H1 (cell line): ENCODE results near the gene SLC25A48. TPM values are rescaled to one million over a fixed set of nuclear protein-coding genes. Genes with fewer than 3 reads are reported as not detected.

ENCODE experiments used
- CBX8 ChIP-seq: fragments of 300-800, 300-1000 bp; sonication (generic); IDR thresholded peaks from 2 replicates; pipeline ENCODE4 v1.7.1; 2016; ENCODE audit warnings: low read depth, low read length, borderline replicate concordance
- KDM4A ChIP-seq: IDR thresholded peaks from one replicate; pipeline ENCODE4 v1.7.1; 2012; ENCODE audit warnings: low read depth, mild to moderate bottlenecking, moderate library complexity, low read length, inconsistent platforms; ENCODE audit not compliant: severe bottlenecking
- POU5F1 ChIP-seq: IDR thresholded peaks from 2 replicates; pipeline ENCODE4 v1.6.1; 2011; ENCODE audit warnings: low read depth, mild to moderate bottlenecking, low read length, moderate library complexity
- RFX5 ChIP-seq: IDR thresholded peaks from 2 replicates; pipeline ENCODE4 v1.6.1; 2011; ENCODE audit warnings: low read depth, low read length, improper control_type of control experiment, borderline replicate concordance
- SAP30 ChIP-seq: fragments of 300-600 bp; sonication (generic); IDR thresholded peaks from 2 replicates; pipeline ENCODE4 v1.7.1; 2012; ENCODE audit warnings: low read length, moderate library complexity, mild to moderate bottlenecking, inconsistent platforms; ENCODE audit not compliant: insufficient read depth, insufficient replicate concordance
- SIN3A ChIP-seq, 2 experiments: IDR thresholded peaks in 1 of 2; conservative IDR thresholded peaks in 1 of 2; 2 replicates each; pipeline ENCODE4 v1.6.1; 2011 to 2012; ENCODE audit warnings: low read length in 2 of 2, improper control_type of control experiment in 1 of 2, low read depth in 1 of 2, mild to moderate bottlenecking in 1 of 2
- SP2 ChIP-seq: IDR thresholded peaks from 2 replicates; pipeline ENCODE4 v1.6.1; 2012; ENCODE audit warnings: mild to moderate bottlenecking, low read length, inconsistent platforms
- TEAD4 ChIP-seq: IDR thresholded peaks from 2 replicates; pipeline ENCODE4 v1.6.1; 2012; ENCODE audit warnings: low read depth, low read length, inconsistent platforms, mixed read lengths
- YY1 ChIP-seq: IDR thresholded peaks from 2 replicates; pipeline ENCODE4 v1.6.1; 2011; ENCODE audit warnings: low read depth, mild to moderate bottlenecking, low read length
- polyA plus RNA-seq, 7 experiments: library from polyadenylated mRNA; depleted of rRNA in 3 of 7; stranded (reverse) in 5 of 7; unstranded in 2 of 7; fragments of >200 nt in 5 of 7; fragments of 200-250 nt in 2 of 7; gene quantifications; 1 replicate in 5 of 7; 2 replicates in 1 of 7; 4 replicates in 1 of 7; pipeline versions ENCODE4 v1.2.1 to v1.2.3, GENCODE V29; 2011 to 2013; ENCODE audit warnings: missing spikeins in 2 of 7, mixed read lengths in 2 of 7
- total RNA-seq: library from RNA; stranded (reverse); fragmentation: NEBNext Ultra II Directional; extraction: Animal tissue kit (Norgen Biotek cat#: 25700); gene quantifications from 2 replicates; pipeline ENCODE4 v1.2.1, GENCODE V29; 2021
- TF ChIP-seq, protein P1 (sequence below): fragments of 300-600 bp; sonication (generic); IDR thresholded peaks from 2 replicates; pipeline ENCODE4 v1.7.1; 2012; ENCODE audit warnings: low read length, moderate library complexity, mild to moderate bottlenecking, inconsistent platforms; ENCODE audit not compliant: insufficient replicate concordance
- TF ChIP-seq, protein P2 (sequence below): IDR thresholded peaks from 2 replicates; pipeline ENCODE4 v1.6.1; 2012; ENCODE audit warnings: inconsistent platforms

SLC25A48 gene
- total and polyA plus RNA-seq, 2 of the 8 experiments (the other 6 are each of a cell fraction or from before 2014, with no cell fraction given), result 1.3 to 1.8 TPM

DNA sequence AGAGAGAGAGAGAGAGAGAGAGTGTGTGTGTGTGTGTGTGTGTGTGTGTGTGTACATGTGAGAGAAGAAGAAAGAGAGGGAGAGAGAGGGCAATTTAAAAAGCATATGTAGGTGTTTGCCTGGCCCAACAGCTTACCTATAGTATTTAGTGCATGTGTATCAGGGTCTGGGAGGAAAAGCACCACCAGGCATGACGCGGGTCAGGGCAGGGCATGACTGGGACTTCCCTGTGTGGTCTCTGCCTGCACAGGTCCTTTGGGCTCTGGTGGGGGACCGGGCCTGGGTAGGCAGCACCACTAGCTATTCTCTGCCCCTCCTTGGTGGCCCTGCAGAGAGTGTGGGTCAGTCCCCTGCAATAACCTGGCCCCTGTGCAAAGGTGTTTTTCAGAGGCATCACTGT, 45.1 kb downstream of the SLC25A48 start (continued):
- TF ChIP-seq, protein P1, sequence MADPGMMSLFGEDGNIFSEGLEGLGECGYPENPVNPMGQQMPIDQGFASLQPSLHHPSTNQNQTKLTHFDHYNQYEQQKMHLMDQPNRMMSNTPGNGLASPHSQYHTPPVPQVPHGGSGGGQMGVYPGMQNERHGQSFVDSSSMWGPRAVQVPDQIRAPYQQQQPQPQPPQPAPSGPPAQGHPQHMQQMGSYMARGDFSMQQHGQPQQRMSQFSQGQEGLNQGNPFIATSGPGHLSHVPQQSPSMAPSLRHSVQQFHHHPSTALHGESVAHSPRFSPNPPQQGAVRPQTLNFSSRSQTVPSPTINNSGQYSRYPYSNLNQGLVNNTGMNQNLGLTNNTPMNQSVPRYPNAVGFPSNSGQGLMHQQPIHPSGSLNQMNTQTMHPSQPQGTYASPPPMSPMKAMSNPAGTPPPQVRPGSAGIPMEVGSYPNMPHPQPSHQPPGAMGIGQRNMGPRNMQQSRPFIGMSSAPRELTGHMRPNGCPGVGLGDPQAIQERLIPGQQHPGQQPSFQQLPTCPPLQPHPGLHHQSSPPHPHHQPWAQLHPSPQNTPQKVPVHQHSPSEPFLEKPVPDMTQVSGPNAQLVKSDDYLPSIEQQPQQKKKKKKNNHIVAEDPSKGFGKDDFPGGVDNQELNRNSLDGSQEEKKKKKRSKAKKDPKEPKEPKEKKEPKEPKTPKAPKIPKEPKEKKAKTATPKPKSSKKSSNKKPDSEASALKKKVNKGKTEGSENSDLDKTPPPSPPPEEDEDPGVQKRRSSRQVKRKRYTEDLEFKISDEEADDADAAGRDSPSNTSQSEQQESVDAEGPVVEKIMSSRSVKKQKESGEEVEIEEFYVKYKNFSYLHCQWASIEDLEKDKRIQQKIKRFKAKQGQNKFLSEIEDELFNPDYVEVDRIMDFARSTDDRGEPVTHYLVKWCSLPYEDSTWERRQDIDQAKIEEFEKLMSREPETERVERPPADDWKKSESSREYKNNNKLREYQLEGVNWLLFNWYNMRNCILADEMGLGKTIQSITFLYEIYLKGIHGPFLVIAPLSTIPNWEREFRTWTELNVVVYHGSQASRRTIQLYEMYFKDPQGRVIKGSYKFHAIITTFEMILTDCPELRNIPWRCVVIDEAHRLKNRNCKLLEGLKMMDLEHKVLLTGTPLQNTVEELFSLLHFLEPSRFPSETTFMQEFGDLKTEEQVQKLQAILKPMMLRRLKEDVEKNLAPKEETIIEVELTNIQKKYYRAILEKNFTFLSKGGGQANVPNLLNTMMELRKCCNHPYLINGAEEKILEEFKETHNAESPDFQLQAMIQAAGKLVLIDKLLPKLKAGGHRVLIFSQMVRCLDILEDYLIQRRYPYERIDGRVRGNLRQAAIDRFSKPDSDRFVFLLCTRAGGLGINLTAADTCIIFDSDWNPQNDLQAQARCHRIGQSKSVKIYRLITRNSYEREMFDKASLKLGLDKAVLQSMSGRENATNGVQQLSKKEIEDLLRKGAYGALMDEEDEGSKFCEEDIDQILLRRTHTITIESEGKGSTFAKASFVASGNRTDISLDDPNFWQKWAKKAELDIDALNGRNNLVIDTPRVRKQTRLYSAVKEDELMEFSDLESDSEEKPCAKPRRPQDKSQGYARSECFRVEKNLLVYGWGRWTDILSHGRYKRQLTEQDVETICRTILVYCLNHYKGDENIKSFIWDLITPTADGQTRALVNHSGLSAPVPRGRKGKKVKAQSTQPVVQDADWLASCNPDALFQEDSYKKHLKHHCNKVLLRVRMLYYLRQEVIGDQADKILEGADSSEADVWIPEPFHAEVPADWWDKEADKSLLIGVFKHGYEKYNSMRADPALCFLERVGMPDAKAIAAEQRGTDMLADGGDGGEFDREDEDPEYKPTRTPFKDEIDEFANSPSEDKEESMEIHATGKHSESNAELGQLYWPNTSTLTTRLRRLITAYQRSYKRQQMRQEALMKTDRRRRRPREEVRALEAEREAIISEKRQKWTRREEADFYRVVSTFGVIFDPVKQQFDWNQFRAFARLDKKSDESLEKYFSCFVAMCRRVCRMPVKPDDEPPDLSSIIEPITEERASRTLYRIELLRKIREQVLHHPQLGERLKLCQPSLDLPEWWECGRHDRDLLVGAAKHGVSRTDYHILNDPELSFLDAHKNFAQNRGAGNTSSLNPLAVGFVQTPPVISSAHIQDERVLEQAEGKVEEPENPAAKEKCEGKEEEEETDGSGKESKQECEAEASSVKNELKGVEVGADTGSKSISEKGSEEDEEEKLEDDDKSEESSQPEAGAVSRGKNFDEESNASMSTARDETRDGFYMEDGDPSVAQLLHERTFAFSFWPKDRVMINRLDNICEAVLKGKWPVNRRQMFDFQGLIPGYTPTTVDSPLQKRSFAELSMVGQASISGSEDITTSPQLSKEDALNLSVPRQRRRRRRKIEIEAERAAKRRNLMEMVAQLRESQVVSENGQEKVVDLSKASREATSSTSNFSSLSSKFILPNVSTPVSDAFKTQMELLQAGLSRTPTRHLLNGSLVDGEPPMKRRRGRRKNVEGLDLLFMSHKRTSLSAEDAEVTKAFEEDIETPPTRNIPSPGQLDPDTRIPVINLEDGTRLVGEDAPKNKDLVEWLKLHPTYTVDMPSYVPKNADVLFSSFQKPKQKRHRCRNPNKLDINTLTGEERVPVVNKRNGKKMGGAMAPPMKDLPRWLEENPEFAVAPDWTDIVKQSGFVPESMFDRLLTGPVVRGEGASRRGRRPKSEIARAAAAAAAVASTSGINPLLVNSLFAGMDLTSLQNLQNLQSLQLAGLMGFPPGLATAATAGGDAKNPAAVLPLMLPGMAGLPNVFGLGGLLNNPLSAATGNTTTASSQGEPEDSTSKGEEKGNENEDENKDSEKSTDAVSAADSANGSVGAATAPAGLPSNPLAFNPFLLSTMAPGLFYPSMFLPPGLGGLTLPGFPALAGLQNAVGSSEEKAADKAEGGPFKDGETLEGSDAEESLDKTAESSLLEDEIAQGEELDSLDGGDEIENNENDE, result no peak
- TF ChIP-seq POU5F1 (no peak), TEAD4 (no peak), KDM4A (no peak), SIN3A (conservative IDR thresholded peaks at IDR 0.05 in 1 of 2, IDR thresholded peaks at IDR 0.05 in 1 of 2; ENCODE audit: low read depth in 1 of 2, low read length in 2 of 2) (no peak), YY1 (no peak), SAP30 (no peak), RFX5 (no peak), CBX8 (no peak), SP2 (no peak)
- TF ChIP-seq, protein P2, sequence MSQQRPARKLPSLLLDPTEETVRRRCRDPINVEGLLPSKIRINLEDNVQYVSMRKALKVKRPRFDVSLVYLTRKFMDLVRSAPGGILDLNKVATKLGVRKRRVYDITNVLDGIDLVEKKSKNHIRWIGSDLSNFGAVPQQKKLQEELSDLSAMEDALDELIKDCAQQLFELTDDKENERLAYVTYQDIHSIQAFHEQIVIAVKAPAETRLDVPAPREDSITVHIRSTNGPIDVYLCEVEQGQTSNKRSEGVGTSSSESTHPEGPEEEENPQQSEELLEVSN, result no peak
